Colonic mucosa (tissue), 4 donors: ENCODE data around the gene MYH3. TPM values are rescaled to one million over a fixed set of nuclear protein-coding genes. Genes with fewer than 3 reads are reported as not detected.

Source experiments
- DNase-seq: peaks from one replicate; pipeline ENCODE4 v3.0.0-alpha.2; 2020
- H3K27ac ChIP-seq: fragments of 200-600 bp; one replicate; pipeline ENCODE4 v1.8.0; 2021
- H3K27me3 ChIP-seq: fragments of 200-600 bp; one replicate; pipeline ENCODE4 v1.8.0; 2021
- H3K36me3 ChIP-seq: fragments of 200-600 bp; one replicate; pipeline ENCODE4 v1.8.0; 2021
- H3K4me1 ChIP-seq: fragments of 200-600 bp; one replicate; pipeline ENCODE4 v1.8.0; 2021; ENCODE audit warnings: mild to moderate bottlenecking
- H3K4me3 ChIP-seq: fragments of 200-600 bp; one replicate; pipeline ENCODE4 v1.8.0; 2021
- H3K9ac ChIP-seq, 2 donors: one replicate each; pipeline ENCODE4 v1.7.0; 2013; ENCODE audit warnings: control low read depth in 2 of 2, low read depth in 2 of 2, low read length in 2 of 2
- H3K9me3 ChIP-seq: fragments of 200-600 bp; one replicate; pipeline ENCODE4 v1.8.0; 2021
- CTCF ChIP-seq: fragments of 200-600 bp; IDR thresholded peaks from one replicate; pipeline ENCODE4 v1.8.0; 2022; ENCODE audit warnings: antibody characterized with exemption, mild to moderate bottlenecking
- intact Hi-C: fragments of 100-400 bp; cut with DNase I; formaldehyde crosslinking; loops from one replicate; pipeline ENCODE4 v1.14.1; 2022
- total RNA-seq, 2 donors: library from RNA; stranded (reverse); fragmentation: NEBNext Ultra II Directional in 1 of 2; extraction: Animal tissue kit (Norgen Biotek cat#: 25700) in 1 of 2; gene quantifications; one replicate each; pipeline ENCODE4 v1.2.1, GENCODE V29; 2021
- donor health status: healthy.
- donor health status: DM: no; HTN: no; CAD: no.
- donor health status: DM: no; HTN: no; CAD: no.

Gene MYH3
- 1 to 10 TPM; 1.3 to 1.7 TPM for total RNA-seq

GRCh38 chr17:10657148-10657547 lies at the start of gene MYH3:
MYH3 (minus strand) TSS chr17:10657309; CDS start chr17:10655064, 2,245 bp downstream.
- Histone ChIP-seq H3K9ac (no peak within 1 kb of the TSS), H3K27ac (no peak within 1 kb of the TSS), H3K4me1 (no peaks in the 10 kb centered on the region), H3K4me3 (no peak within 1 kb of the TSS), H3K9me3 (no peaks in the 10 kb centered on the region), H3K27me3 (no peaks in the 10 kb centered on the region), H3K36me3 (no peaks in the 10 kb centered on the region)
- intact Hi-C loops, result no loop called here
- TF ChIP-seq CTCF, result no peak
- DNase-seq, result no peak

- no peaks in the 10 kb centered on the region for H3K4me1 ChIP-seq
- no peak overlapping the region for H3K27ac ChIP-seq
- DNase-seq, result no peak
- no peak overlapping the region for H3K4me3 ChIP-seq
- no peaks in the 10 kb centered on the region for H3K36me3 ChIP-seq
- H3K27me3 ChIP-seq, result no peaks in the 10 kb centered on the region
- H3K9me3 ChIP-seq, result no peaks in the 10 kb centered on the region
- no peak overlapping the region for H3K9ac ChIP-seq
- TF ChIP-seq CTCF, result no peak
- intact Hi-C loops, result no loop called here
These were observed 48.6 kb upstream of the MYH3 start for GRCh38 chr17:10705727-10706126.

- Histone ChIP-seq H3K27ac (no peak overlapping the region), H3K9me3 (no peaks in the 10 kb centered on the region), H3K4me1 (peaks cover 6% of the 10 kb centered on the region), H3K27me3 (no peaks in the 10 kb centered on the region), H3K9ac (no peak overlapping the region), H3K4me3 (no peak overlapping the region), H3K36me3 (no peaks in the 10 kb centered on the region)
- intact Hi-C loops, result no loop called here
- no peak for DNase-seq
- TF ChIP-seq CTCF, result no peak
These were observed 45.5 kb upstream of the MYH3 start for GRCh38 chr17:10702574-10702973.

GRCh38 chr17:10699856-10700255 lies 42.7 kb upstream of the MYH3 start:
- Histone ChIP-seq H3K36me3 (no peaks in the 10 kb centered on the region), H3K9ac (no peak overlapping the region), H3K27me3 (no peaks in the 10 kb centered on the region), H3K4me3 (no peak overlapping the region), H3K27ac (no peak overlapping the region), H3K9me3 (no peaks in the 10 kb centered on the region), H3K4me1 (peaks cover 9% of the 10 kb centered on the region)
- no peak for TF ChIP-seq CTCF
- intact Hi-C loops, result no loop called here
- DNase-seq, result no peak

- no peak for TF ChIP-seq CTCF
- intact Hi-C loops, result no loop called here
- Histone ChIP-seq H3K4me3 (peak overlapping the region; percentile 98), H3K9ac (peak overlapping the region; percentile 90 to 94), H3K27me3 (no peaks in the 10 kb centered on the region), H3K36me3 (no peaks in the 10 kb centered on the region), H3K27ac (peak overlapping the region; percentile 97), H3K4me1 (peaks cover 9% of the 10 kb centered on the region), H3K9me3 (no peaks in the 10 kb centered on the region)
- no peak for DNase-seq
These were observed 41.1 kb upstream of the MYH3 start for GRCh38 chr17:10698096-10698818.
